Measurements from ENCODE around the gene PALLD.

The PALLD gene

DNA sequence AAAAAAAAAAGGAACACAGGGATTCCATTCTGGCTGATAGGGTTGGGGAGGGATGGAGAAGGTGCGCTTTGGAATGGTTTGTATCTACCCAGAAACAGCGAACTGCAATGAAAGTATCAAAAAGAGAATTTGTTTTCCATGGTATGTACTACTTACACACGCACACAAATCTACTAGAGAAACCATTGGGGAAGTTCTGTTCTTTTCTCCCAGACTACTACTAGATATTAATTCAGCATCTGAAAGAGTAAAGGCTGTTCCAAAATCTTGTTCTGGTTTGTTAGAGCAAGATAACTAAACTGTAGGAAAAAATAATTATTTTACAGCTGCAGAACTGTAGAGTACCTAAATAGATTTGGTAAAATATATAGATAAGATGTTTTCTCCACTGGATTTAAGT is 394.8 kb downstream of the PALLD start:
- no peak overlapping the region for H3K4me2 ChIP-seq (ENCODE audit: low read length)
- no peaks in the 10 kb centered on the region for H3K79me2 ChIP-seq (ENCODE audit: insufficient read depth, low read length)
- H3K36me3 ChIP-seq (ENCODE audit: insufficient read depth, low read length), result no peaks in the 10 kb centered on the region
- no peaks in the 10 kb centered on the region for H3K9me3 ChIP-seq (ENCODE audit: low read length)
- H3K9ac ChIP-seq (ENCODE audit: low read length), result no peak overlapping the region
- no peaks in the 10 kb centered on the region for H3K27me3 ChIP-seq (ENCODE audit: insufficient read depth, low read length)
- no peaks in the 10 kb centered on the region for H3K9me2 ChIP-seq (ENCODE audit: low read depth, low read length)
- no peaks in the 10 kb centered on the region for H4K20me1 ChIP-seq (ENCODE audit: insufficient read depth, low read length)
- H3F3A ChIP-seq (ENCODE audit: insufficient read depth, low read length), result no peaks in the 10 kb centered on the region
- no peak overlapping the region for H3K27ac ChIP-seq (ENCODE audit: low read depth, low read length, poor library complexity, severe bottlenecking)
- H2AFZ ChIP-seq (ENCODE audit: low read length), result no peak overlapping the region
- H3K4me1 ChIP-seq (ENCODE audit: insufficient read depth, low read length, severe bottlenecking), result no peaks in the 10 kb centered on the region
- TF ChIP-seq, protein P1, sequence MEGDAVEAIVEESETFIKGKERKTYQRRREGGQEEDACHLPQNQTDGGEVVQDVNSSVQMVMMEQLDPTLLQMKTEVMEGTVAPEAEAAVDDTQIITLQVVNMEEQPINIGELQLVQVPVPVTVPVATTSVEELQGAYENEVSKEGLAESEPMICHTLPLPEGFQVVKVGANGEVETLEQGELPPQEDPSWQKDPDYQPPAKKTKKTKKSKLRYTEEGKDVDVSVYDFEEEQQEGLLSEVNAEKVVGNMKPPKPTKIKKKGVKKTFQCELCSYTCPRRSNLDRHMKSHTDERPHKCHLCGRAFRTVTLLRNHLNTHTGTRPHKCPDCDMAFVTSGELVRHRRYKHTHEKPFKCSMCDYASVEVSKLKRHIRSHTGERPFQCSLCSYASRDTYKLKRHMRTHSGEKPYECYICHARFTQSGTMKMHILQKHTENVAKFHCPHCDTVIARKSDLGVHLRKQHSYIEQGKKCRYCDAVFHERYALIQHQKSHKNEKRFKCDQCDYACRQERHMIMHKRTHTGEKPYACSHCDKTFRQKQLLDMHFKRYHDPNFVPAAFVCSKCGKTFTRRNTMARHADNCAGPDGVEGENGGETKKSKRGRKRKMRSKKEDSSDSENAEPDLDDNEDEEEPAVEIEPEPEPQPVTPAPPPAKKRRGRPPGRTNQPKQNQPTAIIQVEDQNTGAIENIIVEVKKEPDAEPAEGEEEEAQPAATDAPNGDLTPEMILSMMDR (IDR thresholded peaks at IDR 0.05; ENCODE audit: low read length), result no peak
- no peak for TF ChIP-seq EZH2 (IDR thresholded peaks at IDR 0.05; ENCODE audit: borderline replicate concordance, low read length)
- no peak overlapping the region for H3K4me3 ChIP-seq (ENCODE audit: low read depth, low read length, poor library complexity, severe bottlenecking)

GRCh38 chr4:168892475-168892874 is 395.6 kb downstream of the PALLD start:
- no peaks in the 10 kb centered on the region for H3K27me3 ChIP-seq (ENCODE audit: insufficient read depth, low read length)
- H3K4me2 ChIP-seq (ENCODE audit: low read length), result no peak overlapping the region
- TF ChIP-seq EZH2 (IDR thresholded peaks at IDR 0.05; ENCODE audit: borderline replicate concordance, low read length), result no peak
- TF ChIP-seq, protein P1 (IDR thresholded peaks at IDR 0.05; ENCODE audit: low read length), result no peak
- no peaks in the 10 kb centered on the region for H3K79me2 ChIP-seq (ENCODE audit: insufficient read depth, low read length)
- no peak overlapping the region for H3K9ac ChIP-seq (ENCODE audit: low read length)
- no peak overlapping the region for H2AFZ ChIP-seq (ENCODE audit: low read length)
- no peaks in the 10 kb centered on the region for H4K20me1 ChIP-seq (ENCODE audit: insufficient read depth, low read length)
- no peak overlapping the region for H3K4me3 ChIP-seq (ENCODE audit: low read depth, low read length, poor library complexity, severe bottlenecking)
- no peaks in the 10 kb centered on the region for H3K4me1 ChIP-seq (ENCODE audit: insufficient read depth, low read length, severe bottlenecking)
- H3K9me2 ChIP-seq (ENCODE audit: low read depth, low read length), result no peaks in the 10 kb centered on the region
- no peaks in the 10 kb centered on the region for H3K9me3 ChIP-seq (ENCODE audit: low read length)
- no peak overlapping the region for H3K27ac ChIP-seq (ENCODE audit: low read depth, low read length, poor library complexity, severe bottlenecking)
- H3F3A ChIP-seq (ENCODE audit: insufficient read depth, low read length), result no peaks in the 10 kb centered on the region
- H3K36me3 ChIP-seq (ENCODE audit: insufficient read depth, low read length), result no peaks in the 10 kb centered on the region

- H3F3A ChIP-seq (ENCODE audit: insufficient read depth, low read length), result no peaks in the 10 kb centered on the region
- no peak overlapping the region for H3K4me3 ChIP-seq (ENCODE audit: low read depth, low read length, poor library complexity, severe bottlenecking)
- H3K9me3 ChIP-seq (ENCODE audit: low read length), result no peaks in the 10 kb centered on the region
- no peaks in the 10 kb centered on the region for H3K27me3 ChIP-seq (ENCODE audit: insufficient read depth, low read length)
- H3K4me1 ChIP-seq (ENCODE audit: insufficient read depth, low read length, severe bottlenecking), result no peaks in the 10 kb centered on the region
- H3K36me3 ChIP-seq (ENCODE audit: insufficient read depth, low read length), result no peaks in the 10 kb centered on the region
- no peak overlapping the region for H3K27ac ChIP-seq (ENCODE audit: low read depth, low read length, poor library complexity, severe bottlenecking)
- H3K9me2 ChIP-seq (ENCODE audit: low read depth, low read length), result no peaks in the 10 kb centered on the region
- no peak overlapping the region for H3K9ac ChIP-seq (ENCODE audit: low read length)
- H4K20me1 ChIP-seq (ENCODE audit: insufficient read depth, low read length), result no peaks in the 10 kb centered on the region
- TF ChIP-seq, protein P1 (IDR thresholded peaks at IDR 0.05; ENCODE audit: low read length), result no peak
- TF ChIP-seq EZH2 (IDR thresholded peaks at IDR 0.05; ENCODE audit: borderline replicate concordance, low read length), result no peak
- no peak overlapping the region for H2AFZ ChIP-seq (ENCODE audit: low read length)
- H3K79me2 ChIP-seq (ENCODE audit: insufficient read depth, low read length), result no peaks in the 10 kb centered on the region
- H3K4me2 ChIP-seq (ENCODE audit: low read length), result no peak overlapping the region
Measured at GRCh38 chr4:168893205-168893604, 396.4 kb downstream of the PALLD start.
